NCI-H187 treated with DMSO at 0.1 percent for 48 hours (cell line): ENCODE data around the gene VIM.
"Not testable (repeated sequence)": the region's sequence is repeated elsewhere in the genome, so short reads cannot be mapped to it uniquely, and the experiment has no call there.

Experiments
- DNase-seq: peaks from one replicate; lab custom pipeline; 2025; lab: John Stamatoyannopoulos, UW

The VIM gene

GRCh38 chr10:17256627-17257026, 28.6 kb downstream of the VIM start:
- DNase-seq = no peak

- peak; percentile 6 for DNase-seq
These were observed 29.7 kb downstream of the VIM start for GRCh38 chr10:17257466-17258321.

- DNase-seq = no peak
These were observed 34.5 kb downstream of the VIM start for GRCh38 chr10:17262502-17262901.

- no peak for DNase-seq
These were observed 35.5 kb downstream of the VIM start for GRCh38 chr10:17263580-17263979.

GRCh38 chr10:17265468-17265867, 37.4 kb downstream of the VIM start:
- no peak for DNase-seq

GRCh38 chr10:17266549-17266948, 38.5 kb downstream of the VIM start:
- not testable (repeated sequence) for DNase-seq

GRCh38 chr10:17272648-17273047, 44.6 kb downstream of the VIM start:
- DNase-seq = no peak

- no peak for DNase-seq
These were observed 45.4 kb downstream of the VIM start for GRCh38 chr10:17273403-17273802.

GRCh38 chr10:17276756-17277424, 48.8 kb downstream of the VIM start:
- DNase-seq = no peak

- no peak for DNase-seq
These were observed 50.7 kb downstream of the VIM start for GRCh38 chr10:17278607-17279240.

- DNase-seq = no peak
These were observed 54.3 kb downstream of the VIM start for GRCh38 chr10:17282311-17282710.

GRCh38 chr10:17286562-17287550, 58.8 kb downstream of the VIM start:
- DNase-seq = no peak
